HCT116 (cell line): ENCODE data around the gene KIAA1549. TPM values are rescaled to one million over a fixed set of nuclear protein-coding genes. Genes with fewer than 3 reads are reported as not detected.

Source experiments
- ATAC-seq: fragments of 200-7000 bp; cut with Tn5 transposase; 2 replicates; pipeline ENCODE4 v1.9.1; 2020; ENCODE audit warnings: mild to moderate bottlenecking, moderate library complexity
- BruUV-seq: library from RNA; stranded (reverse); fragments of 400-500 nt; replicated peaks from 2 replicates; lab custom pipeline; 2021; lab: Mats Ljungman, UMichigan
- CTCF ChIA-PET: fragments of 300-600 bp; sonication (Branson Sonifier 250); formaldehyde crosslinking; loops from one replicate; lab custom pipeline; 2021; ENCODE audit warnings: antibody characterized with exemption; lab: Charles Lee
- POLR2A ChIA-PET: fragments of 300-600, 350-600 bp; sonication (Branson Sonifier 250); formaldehyde crosslinking; loops from one replicate; lab custom pipeline; 2021; ENCODE audit warnings: antibody characterized with exemption; lab: Charles Lee
- RAD21 ChIA-PET, 2 experiments: fragments of 300-600 bp; sonication (Branson Sonifier 250); formaldehyde crosslinking; loops; one replicate each; lab custom pipeline; 2023; ENCODE audit warnings: low total read pairs in 2 of 2; ENCODE audit not compliant: uncharacterized antibody in 2 of 2, unreplicated experiment in 2 of 2, low non-redundant PET in 1 of 2; lab: Charles Lee
- DNase-seq: peaks from one replicate; pipeline ENCODE4 v3.0.0-alpha.2; 2010; ENCODE audit warnings: low read depth, low spot score
- H2AFZ ChIP-seq: fragments of 200-600 bp; shearing (Covaris generic), sonication (generic); 2 replicates; pipeline ENCODE4 v1.6.1; 2017; ENCODE audit warnings: low read depth, mixed run types, mixed read lengths, antibody characterized with exemption, low read length; ENCODE audit not compliant: poor library complexity, severe bottlenecking
- H3K27ac ChIP-seq: 2 replicates; pipeline ENCODE4 v1.5.1; 2012; ENCODE audit warnings: low read depth, low read length
- H3K27me3 ChIP-seq: fragments of 200-600 bp; sonication (generic); 2 replicates; pipeline ENCODE4 v1.6.1; 2016; ENCODE audit warnings: mixed run types, low read length, mixed read lengths; ENCODE audit not compliant: insufficient read depth
- H3K36me3 ChIP-seq, 2 experiments: fragments of 200-500 bp in 1 of 2; fragments of 200-600 bp in 1 of 2; sonication (Bioruptor generic) in 1 of 2; sonication (generic) in 1 of 2; 2 replicates each; pipeline versions ENCODE4 v1.5.1 to v1.6.1; 2014 to 2016; ENCODE audit warnings: low read length in 2 of 2, inconsistent platforms in 1 of 2, mixed read lengths in 1 of 2, mixed run types in 1 of 2; ENCODE audit not compliant: insufficient read depth in 2 of 2, control insufficient read depth in 1 of 2
- H3K4me1 ChIP-seq, 2 experiments: fragments of 200-600 bp in 1 of 2; sonication (generic) in 1 of 2; 2 replicates each; pipeline versions ENCODE4 v1.5.1 to v1.6.1; 2012 to 2017; ENCODE audit warnings: low read length in 2 of 2, inconsistent platforms in 1 of 2, mild to moderate bottlenecking in 1 of 2, mixed read lengths in 1 of 2, mixed run types in 1 of 2, moderate library complexity in 1 of 2; ENCODE audit not compliant: insufficient read depth in 2 of 2, control insufficient read depth in 1 of 2
- H3K4me2 ChIP-seq: fragments of 200-600 bp; sonication (generic); 2 replicates; pipeline ENCODE4 v1.6.1; 2017; ENCODE audit warnings: mixed run types, low read length, mixed read lengths
- H3K4me3 ChIP-seq, 2 experiments: fragments of 200-600 bp in 1 of 2; sonication (generic) in 1 of 2; replicated peaks in 1 of 2; 2 replicates each; pipeline ENCODE4 v1.5.1; 2011 to 2016; ENCODE audit warnings: low read length in 2 of 2, control low read depth in 1 of 2, low read depth in 1 of 2, mild to moderate bottlenecking in 1 of 2, mixed read lengths in 1 of 2, mixed run types in 1 of 2
- H3K79me2 ChIP-seq: fragments of 200-600 bp; sonication (generic); 2 replicates; pipeline ENCODE4 v1.6.1; 2017; ENCODE audit warnings: mild to moderate bottlenecking, mixed run types, low read length, moderate library complexity, mixed read lengths; ENCODE audit not compliant: insufficient read depth
- H3K9ac ChIP-seq: fragments of 200-600 bp; sonication (generic); 2 replicates; pipeline ENCODE4 v1.6.1; 2016; ENCODE audit warnings: low read length, mixed read lengths
- H3K9me2 ChIP-seq: fragments of 200-600 bp; sonication (generic), shearing (Covaris generic); 2 replicates; pipeline ENCODE4 v1.6.1; 2017; ENCODE audit warnings: mixed run types, mild to moderate bottlenecking, moderate library complexity; ENCODE audit not compliant: insufficient read depth
- H3K9me3 ChIP-seq, 2 experiments: fragments of 200-500 bp in 1 of 2; fragments of 200-600 bp in 1 of 2; sonication (Bioruptor generic) in 1 of 2; sonication (generic) in 1 of 2; 2 replicates each; pipeline ENCODE4 v1.6.1; 2014 to 2017; ENCODE audit warnings: low read length in 2 of 2, mixed read lengths in 2 of 2, inconsistent platforms in 1 of 2, low read depth in 1 of 2, mild to moderate bottlenecking in 1 of 2, mixed run types in 1 of 2, moderate library complexity in 1 of 2; ENCODE audit not compliant: control insufficient read depth in 1 of 2, insufficient read depth in 1 of 2
- H4K20me1 ChIP-seq: fragments of 200-600 bp; sonication (generic), shearing (Covaris generic); 2 replicates; pipeline ENCODE4 v1.6.1; 2017; ENCODE audit warnings: mixed run types, mild to moderate bottlenecking, moderate library complexity; ENCODE audit not compliant: insufficient read depth
- CEBPB ChIP-seq: IDR thresholded peaks from 2 replicates; pipeline ENCODE4 v1.6.1; 2012; ENCODE audit warnings: low read depth
- EGR1 ChIP-seq: IDR thresholded peaks from 2 replicates; pipeline ENCODE4 v1.6.1; 2012; ENCODE audit warnings: low read depth
- EZH2phosphoT487 ChIP-seq: fragments of 200-600 bp; IDR thresholded peaks from 2 replicates; pipeline ENCODE4 v1.6.1; 2018; ENCODE audit warnings: antibody characterized with exemption, borderline replicate concordance
- JUND ChIP-seq: IDR thresholded peaks from 2 replicates; pipeline ENCODE4 v1.6.1; 2012
- POLR2A ChIP-seq: IDR thresholded peaks from 2 replicates; pipeline ENCODE4 v1.7.0; 2011; ENCODE audit warnings: borderline replicate concordance; ENCODE audit not compliant: insufficient read depth, insufficient read length; ENCODE audit errors: extremely low read depth
- RAD21 ChIP-seq: IDR thresholded peaks from 2 replicates; pipeline ENCODE4 v1.6.1; 2012; ENCODE audit warnings: low read depth, mild to moderate bottlenecking
- SP1 ChIP-seq: IDR thresholded peaks from 2 replicates; pipeline ENCODE4 v1.6.1; 2012; ENCODE audit warnings: low read depth
- SRF ChIP-seq: IDR thresholded peaks from 2 replicates; pipeline ENCODE4 v1.6.1; 2012; ENCODE audit warnings: low read depth
- ZFX ChIP-seq: fragments of 450-650 bp; IDR thresholded peaks from 2 replicates; pipeline ENCODE4 v1.6.1; 2017
- intact Hi-C: fragments of 100-400 bp; cut with micrococcal nuclease; formaldehyde crosslinking; loops from 2 replicates; pipeline ENCODE4 v1.10.0; 2022
- total RNA-seq: library from RNA; stranded (reverse); gene quantifications from one replicate; pipeline ENCODE4 v1.2.1, GENCODE V29; 2021; ENCODE audit not compliant: unreplicated experiment
- TF ChIP-seq, protein P1 (sequence below): IDR thresholded peaks from 2 replicates; pipeline ENCODE4 v1.6.1; 2012
- TF ChIP-seq, protein P2 (sequence below), 3 experiments: fragments of 200-600 bp in 1 of 3; sonication (generic) in 1 of 3; IDR thresholded peaks in 2 of 3; conservative IDR thresholded peaks in 1 of 3; 2 replicates each; pipeline ENCODE4 v1.5.1; 2012 to 2017; ENCODE audit warnings: low read depth in 2 of 3, low read length in 2 of 3, antibody characterized with exemption in 1 of 3, borderline replicate concordance in 1 of 3, control low read depth in 1 of 3, mild to moderate bottlenecking in 1 of 3, mixed read lengths in 1 of 3, mixed run types in 1 of 3, moderate library complexity in 1 of 3; ENCODE audit not compliant: insufficient read depth in 1 of 3

The KIAA1549 gene
- total RNA-seq, 1 experiment from 2014 or later, result 3.9 TPM

DNA sequence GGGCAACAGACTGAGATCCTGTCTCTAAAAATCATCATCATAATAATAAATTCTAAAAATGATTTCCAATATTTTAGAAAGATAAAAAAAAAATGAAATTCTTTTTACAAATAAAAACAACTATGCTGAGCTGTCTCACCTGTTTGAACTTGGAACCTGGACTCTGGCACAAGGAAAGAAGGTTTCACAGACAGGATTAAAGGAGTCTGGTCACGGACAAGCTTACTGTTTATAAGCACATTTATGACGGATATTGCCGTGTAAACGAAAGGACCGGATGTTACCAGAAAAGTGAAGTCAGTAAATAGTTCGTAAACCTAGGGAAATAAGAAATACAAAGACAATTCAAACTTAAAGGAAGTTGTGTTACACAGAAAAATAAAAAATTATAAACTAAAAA lies 70.2 kb downstream of the KIAA1549 start:
- H2AFZ ChIP-seq, result no peak overlapping the region

DNA sequence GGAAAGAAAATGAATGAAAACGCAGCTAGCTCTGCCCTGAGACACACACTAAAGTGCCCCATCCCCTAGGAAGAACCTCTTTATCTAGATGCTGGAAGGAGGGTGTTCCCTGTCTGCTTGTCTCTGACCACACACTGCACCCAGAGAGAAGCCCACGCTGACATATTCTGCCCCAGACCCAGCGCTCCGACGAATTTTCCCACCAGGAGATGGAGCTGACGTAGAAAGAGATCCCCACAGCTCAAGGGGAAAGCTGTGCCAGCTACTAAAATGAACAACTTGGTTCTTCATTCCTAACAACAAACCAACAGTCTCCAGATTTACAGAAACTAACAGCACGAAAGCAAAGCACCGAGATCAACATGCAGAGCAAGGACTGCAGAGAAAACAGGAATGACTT lies 73.3 kb downstream of the KIAA1549 start:
- Histone ChIP-seq H3K4me1 (no peaks in the 10 kb centered on the region), H2AFZ (no peak overlapping the region), H3K4me2 (no peak overlapping the region), H3K9me2 (no peaks in the 10 kb centered on the region), H3K9me3 (no peaks in the 10 kb centered on the region), H3K36me3 (peaks cover 0 to 2% of the 10 kb centered on the region in 2 experiments; a peak in 1 of 4 replicates), H3K27ac (no peak overlapping the region), H3K4me3 (no peak overlapping the region), H3K9ac (no peak overlapping the region), H3K79me2 (no peaks in the 10 kb centered on the region), H3K27me3 (no peaks in the 10 kb centered on the region), H4K20me1 (no peaks in the 10 kb centered on the region)
- ATAC-seq, result no peak
- no peak for TF ChIP-seq CEBPB
- no peak for TF ChIP-seq EGR1
- no peak for TF ChIP-seq SRF
- TF ChIP-seq JUND, result no peak
- TF ChIP-seq, protein P1, sequence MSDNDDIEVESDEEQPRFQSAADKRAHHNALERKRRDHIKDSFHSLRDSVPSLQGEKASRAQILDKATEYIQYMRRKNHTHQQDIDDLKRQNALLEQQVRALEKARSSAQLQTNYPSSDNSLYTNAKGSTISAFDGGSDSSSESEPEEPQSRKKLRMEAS, result no peak
- no peak for TF ChIP-seq RAD21
- TF ChIP-seq ZFX, result no peak
- intact Hi-C loops, result no loop called here
- no TSS peak for BruUV-seq
- POLR2A ChIA-PET, result no interaction called here
- CTCF ChIA-PET, result no interaction called here
- no peak for DNase-seq
- RAD21 ChIA-PET, result no interaction called here

More for the DNA sequence above, 70.2 kb downstream of the KIAA1549 start:
- no peaks in the 10 kb centered on the region for H3K79me2 ChIP-seq
- H3K27ac ChIP-seq, result no peak overlapping the region
- H3K27me3 ChIP-seq, result no peaks in the 10 kb centered on the region
- H3K4me2 ChIP-seq, result no peak overlapping the region
- ChIA-PET CTCF (interaction anchor here (1.2 kb wide), 1 partner anchor 24 kb away, joined by 3 read pairs; no protein-coding TSS in a partner anchor), RAD21 (no interaction called here), POLR2A (no interaction called here)
- H3K9ac ChIP-seq, result no peak overlapping the region
- peaks cover 0 to 5% of the 10 kb centered on the region in 2 experiments; a peak in 1 of 4 replicates for H3K4me1 ChIP-seq
- no peak for ATAC-seq
- no peak for TF ChIP-seq SP1
- TF ChIP-seq EGR1, result no peak
- TF ChIP-seq, protein P2, sequence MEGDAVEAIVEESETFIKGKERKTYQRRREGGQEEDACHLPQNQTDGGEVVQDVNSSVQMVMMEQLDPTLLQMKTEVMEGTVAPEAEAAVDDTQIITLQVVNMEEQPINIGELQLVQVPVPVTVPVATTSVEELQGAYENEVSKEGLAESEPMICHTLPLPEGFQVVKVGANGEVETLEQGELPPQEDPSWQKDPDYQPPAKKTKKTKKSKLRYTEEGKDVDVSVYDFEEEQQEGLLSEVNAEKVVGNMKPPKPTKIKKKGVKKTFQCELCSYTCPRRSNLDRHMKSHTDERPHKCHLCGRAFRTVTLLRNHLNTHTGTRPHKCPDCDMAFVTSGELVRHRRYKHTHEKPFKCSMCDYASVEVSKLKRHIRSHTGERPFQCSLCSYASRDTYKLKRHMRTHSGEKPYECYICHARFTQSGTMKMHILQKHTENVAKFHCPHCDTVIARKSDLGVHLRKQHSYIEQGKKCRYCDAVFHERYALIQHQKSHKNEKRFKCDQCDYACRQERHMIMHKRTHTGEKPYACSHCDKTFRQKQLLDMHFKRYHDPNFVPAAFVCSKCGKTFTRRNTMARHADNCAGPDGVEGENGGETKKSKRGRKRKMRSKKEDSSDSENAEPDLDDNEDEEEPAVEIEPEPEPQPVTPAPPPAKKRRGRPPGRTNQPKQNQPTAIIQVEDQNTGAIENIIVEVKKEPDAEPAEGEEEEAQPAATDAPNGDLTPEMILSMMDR (IDR thresholded peaks at IDR 0.05 in 2 of 3, conservative IDR thresholded peaks at IDR 0.05 in 1 of 3; ENCODE audit: borderline replicate concordance in 1 of 3, insufficient read depth in 1 of 3, low read depth in 2 of 3, low read length in 2 of 3), result no peak
- TF ChIP-seq EZH2phosphoT487, result no peak
- no peak for TF ChIP-seq CEBPB
- no peak for TF ChIP-seq POLR2A
- TF ChIP-seq, all 23 proteins: peak for 0
- DNase-seq, result no peak
- H4K20me1 ChIP-seq, result no peaks in the 10 kb centered on the region; the same call in 1 of the 2 replicates
- H3K36me3 ChIP-seq, result peaks cover 0 to 2% of the 10 kb centered on the region in 2 experiments; a peak in 1 of 4 replicates
- intact Hi-C loops, result loop anchor here (2.0 kb wide), 1 partner anchor 112 kb away; the partner anchor contains the start of gene ATP6V0A4
- no peaks in the 10 kb centered on the region for H3K9me3 ChIP-seq
- no peak overlapping the region for H3K4me3 ChIP-seq
- no peaks in the 10 kb centered on the region for H3K9me2 ChIP-seq
- BruUV-seq, result no TSS peak
